Mesothelial cell of epicardium (in vitro differentiated cells): ENCODE results near the gene ITPR1. TPM values are rescaled to one million over a fixed set of nuclear protein-coding genes. Genes with fewer than 3 reads are reported as not detected.

Experiments used
- DNase-seq, 2 experiments: peaks; one replicate each; pipeline ENCODE4 v3.0.0; 2021; ENCODE audit warnings: low spot score in 2 of 2; ENCODE audit not compliant: unreplicated experiment in 2 of 2
- H3K27ac Mint-ChIP-seq: 2 replicates; pipeline ENCODE4 v1.8.0; 2021; ENCODE audit warnings: mixed read lengths
- H3K27me3 Mint-ChIP-seq: 2 replicates; pipeline ENCODE4 v1.8.0; 2021; ENCODE audit warnings: low read depth, mixed read lengths
- H3K36me3 Mint-ChIP-seq: 2 replicates; pipeline ENCODE4 v1.8.0; 2021; ENCODE audit warnings: mixed read lengths
- H3K4me1 Mint-ChIP-seq: 2 replicates; pipeline ENCODE4 v1.8.0; 2021; ENCODE audit warnings: mixed read lengths
- H3K4me3 Mint-ChIP-seq: 2 replicates; pipeline ENCODE4 v1.8.0; 2021; ENCODE audit warnings: mild to moderate bottlenecking, moderate library complexity, mixed read lengths
- H3K9me3 Mint-ChIP-seq: 2 replicates; pipeline ENCODE4 v1.8.0; 2021; ENCODE audit warnings: mixed read lengths
- CTCF ChIP-seq: fragments of 200-600 bp; sonication (generic); IDR thresholded peaks from one replicate; pipeline ENCODE4 v1.5.0; 2021; ENCODE audit warnings: antibody characterized with exemption; ENCODE audit not compliant: unreplicated experiment
- total RNA-seq: library from RNA; stranded (reverse); gene quantifications from 3 replicates; pipeline ENCODE4 v1.2.1, GENCODE V29; 2021

Gene ITPR1
- total RNA-seq, 1 donor from 2014 or later = 21.3 TPM

DNA sequence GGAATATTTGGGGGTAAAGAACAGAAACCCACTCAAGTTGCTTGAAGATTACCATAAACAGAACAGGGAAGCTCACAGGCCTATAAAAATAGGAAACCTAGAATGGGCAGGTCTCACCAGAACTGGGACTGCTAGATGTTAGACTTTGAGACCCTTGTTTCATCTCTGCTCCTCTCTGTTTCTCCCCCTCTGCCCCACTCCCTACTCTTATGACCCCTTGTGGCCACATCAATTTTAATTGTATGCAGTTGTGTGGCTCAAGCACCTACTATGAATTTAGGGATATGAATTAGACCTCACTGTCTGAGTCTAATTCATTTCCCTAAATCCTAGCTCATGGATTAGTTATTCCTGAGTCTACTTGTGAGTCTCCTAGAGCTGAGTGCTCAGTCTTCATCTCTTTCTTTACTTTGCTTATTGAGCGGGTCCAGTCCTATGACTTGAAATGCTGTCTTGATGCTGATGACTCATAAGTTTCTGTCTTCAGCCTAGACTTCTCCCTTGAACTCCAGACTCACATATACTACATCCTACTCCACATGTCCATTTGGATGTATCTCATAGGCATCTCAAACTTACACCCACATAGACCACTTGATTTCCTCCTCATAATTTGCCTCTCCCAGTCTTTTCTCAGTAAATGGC is 78.7 kb downstream of the ITPR1 start:
- Mint-ChIP-seq H3K9me3 (no peaks in the 10 kb centered on the region), H3K27me3 (no peaks in the 10 kb centered on the region), H3K4me1 (no peaks in the 10 kb centered on the region), H3K4me3 (no peak overlapping the region), H3K27ac (no peak overlapping the region), H3K36me3 (no peaks in the 10 kb centered on the region)
- TF ChIP-seq CTCF = no peak
- DNase-seq = no peak

GRCh38 chr3:4573153-4573552 is 80.0 kb downstream of the ITPR1 start:
- H3K36me3 Mint-ChIP-seq = no peaks in the 10 kb centered on the region
- no peak overlapping the region for H3K4me3 Mint-ChIP-seq
- H3K27ac Mint-ChIP-seq = no peak overlapping the region
- no peaks in the 10 kb centered on the region for H3K9me3 Mint-ChIP-seq
- H3K4me1 Mint-ChIP-seq = no peaks in the 10 kb centered on the region
- no peaks in the 10 kb centered on the region for H3K27me3 Mint-ChIP-seq
- TF ChIP-seq CTCF = no peak
- DNase-seq = no peak

DNA sequence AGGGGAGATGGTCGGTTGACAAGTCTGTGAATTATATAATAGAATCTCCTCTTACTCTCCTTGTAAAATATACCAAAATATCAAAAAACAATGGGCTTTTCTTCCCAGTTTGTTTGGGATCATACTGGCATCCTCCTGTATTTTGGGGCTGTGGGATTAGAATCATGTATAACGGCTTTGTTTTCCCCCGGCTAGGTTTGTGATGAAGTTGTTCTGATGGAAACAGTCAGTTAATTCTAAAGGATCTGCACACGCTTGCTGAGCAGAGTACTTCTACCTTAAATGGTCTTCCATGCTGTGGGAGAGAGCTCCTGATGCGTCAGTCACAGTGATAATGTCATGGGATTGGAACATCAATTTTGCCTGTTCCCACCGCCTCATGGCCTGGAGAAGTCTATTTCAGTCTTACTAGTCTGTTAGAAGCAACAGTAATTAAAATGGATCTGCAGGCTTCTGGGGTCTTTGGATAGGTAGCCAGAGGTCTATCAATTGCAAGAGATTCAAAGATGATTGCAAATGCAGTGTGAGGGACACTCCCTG is 81.3 kb downstream of the ITPR1 start:
- Mint-ChIP-seq H3K27ac (no peak overlapping the region), H3K36me3 (no peaks in the 10 kb centered on the region), H3K4me3 (no peak overlapping the region), H3K27me3 (no peaks in the 10 kb centered on the region), H3K4me1 (no peaks in the 10 kb centered on the region), H3K9me3 (no peaks in the 10 kb centered on the region)
- no peak for TF ChIP-seq CTCF
- no peak for DNase-seq

- no peak for TF ChIP-seq CTCF
- Mint-ChIP-seq H3K27ac (no peak overlapping the region), H3K9me3 (no peaks in the 10 kb centered on the region), H3K27me3 (no peaks in the 10 kb centered on the region), H3K4me1 (peaks cover under 1% of the 10 kb centered on the region), H3K36me3 (no peaks in the 10 kb centered on the region), H3K4me3 (no peak overlapping the region)
- no peak for DNase-seq
Measured at GRCh38 chr3:4575381-4575780, 82.2 kb downstream of the ITPR1 start.

DNA sequence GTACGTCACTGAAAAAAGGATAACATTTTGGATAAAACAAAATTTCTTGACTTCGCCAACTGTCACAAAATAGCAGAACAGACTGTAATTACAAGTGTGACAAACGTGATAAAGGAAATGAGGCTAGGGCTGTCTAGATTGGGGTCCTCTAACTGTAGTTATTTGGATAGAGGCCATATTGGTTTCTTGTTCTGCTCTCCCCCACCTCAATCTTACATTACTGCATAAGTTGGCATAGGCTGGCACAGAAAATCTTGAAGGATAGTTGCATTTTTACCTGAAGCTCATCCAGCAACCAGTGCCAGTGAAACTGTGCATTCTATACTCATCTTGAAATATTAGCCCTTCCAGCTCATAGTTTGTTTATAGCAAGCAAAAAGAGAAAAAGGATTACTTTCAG is 84.6 kb downstream of the ITPR1 start:
- H3K4me1 Mint-ChIP-seq = peaks cover 21% of the 10 kb centered on the region
- no peak overlapping the region for H3K27ac Mint-ChIP-seq
- no peaks in the 10 kb centered on the region for H3K36me3 Mint-ChIP-seq
- DNase-seq = no peak
- TF ChIP-seq CTCF = no peak
- H3K4me3 Mint-ChIP-seq = no peak overlapping the region
- no peaks in the 10 kb centered on the region for H3K27me3 Mint-ChIP-seq
- no peaks in the 10 kb centered on the region for H3K9me3 Mint-ChIP-seq
